Measurements from ENCODE around the gene COP1.

COP1 gene

DNA sequence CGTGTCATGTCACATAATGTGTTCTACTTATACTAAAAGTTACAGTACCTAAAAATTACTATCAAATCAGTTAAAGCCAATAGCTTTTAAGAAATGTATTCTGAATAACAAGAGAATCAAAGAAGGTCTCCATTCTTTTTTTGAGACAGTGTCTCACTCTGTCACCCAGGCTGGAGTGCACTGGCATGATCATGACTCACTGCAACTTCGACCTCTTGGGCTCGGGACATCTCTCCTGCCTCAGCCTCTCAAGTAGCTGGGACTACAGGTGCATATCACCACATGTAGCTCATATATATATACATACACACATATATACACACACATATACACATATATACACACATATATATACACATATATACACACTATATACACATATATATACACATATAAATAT is 20.1 kb downstream of the COP1 start:
- no peak overlapping the region for H3K4me3 ChIP-seq (ENCODE audit: low read depth, low read length)
- TF ChIP-seq, protein P1, sequence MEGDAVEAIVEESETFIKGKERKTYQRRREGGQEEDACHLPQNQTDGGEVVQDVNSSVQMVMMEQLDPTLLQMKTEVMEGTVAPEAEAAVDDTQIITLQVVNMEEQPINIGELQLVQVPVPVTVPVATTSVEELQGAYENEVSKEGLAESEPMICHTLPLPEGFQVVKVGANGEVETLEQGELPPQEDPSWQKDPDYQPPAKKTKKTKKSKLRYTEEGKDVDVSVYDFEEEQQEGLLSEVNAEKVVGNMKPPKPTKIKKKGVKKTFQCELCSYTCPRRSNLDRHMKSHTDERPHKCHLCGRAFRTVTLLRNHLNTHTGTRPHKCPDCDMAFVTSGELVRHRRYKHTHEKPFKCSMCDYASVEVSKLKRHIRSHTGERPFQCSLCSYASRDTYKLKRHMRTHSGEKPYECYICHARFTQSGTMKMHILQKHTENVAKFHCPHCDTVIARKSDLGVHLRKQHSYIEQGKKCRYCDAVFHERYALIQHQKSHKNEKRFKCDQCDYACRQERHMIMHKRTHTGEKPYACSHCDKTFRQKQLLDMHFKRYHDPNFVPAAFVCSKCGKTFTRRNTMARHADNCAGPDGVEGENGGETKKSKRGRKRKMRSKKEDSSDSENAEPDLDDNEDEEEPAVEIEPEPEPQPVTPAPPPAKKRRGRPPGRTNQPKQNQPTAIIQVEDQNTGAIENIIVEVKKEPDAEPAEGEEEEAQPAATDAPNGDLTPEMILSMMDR (IDR thresholded peaks at IDR 0.05; ENCODE audit: insufficient read depth, low read depth, low read length, missing control alignments), result no peak
- DNase-seq (ENCODE audit: low read depth), result no peak

DNA sequence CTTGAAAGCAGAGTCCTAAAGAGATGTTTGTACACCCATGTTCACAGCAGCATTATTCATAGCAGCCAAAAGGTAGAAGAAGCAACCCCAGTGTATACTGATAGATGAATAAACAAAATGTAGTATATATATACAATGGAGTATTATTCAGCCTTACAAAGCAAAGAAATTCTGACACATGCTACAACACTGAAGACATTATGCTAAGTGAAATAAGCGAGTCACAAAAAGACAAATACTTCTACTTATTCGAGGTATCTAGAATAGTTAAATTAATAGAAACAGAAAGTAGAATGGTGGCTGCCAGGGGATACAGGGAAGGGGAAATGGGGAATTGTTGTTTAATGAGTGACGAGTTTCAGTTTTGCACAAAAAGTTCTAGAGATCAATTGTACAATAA is 23.5 kb downstream of the COP1 start:
- H3K4me3 ChIP-seq (ENCODE audit: low read depth, low read length), result no peak overlapping the region
- TF ChIP-seq, protein P1 (IDR thresholded peaks at IDR 0.05; ENCODE audit: insufficient read depth, low read depth, low read length, missing control alignments), result no peak
- DNase-seq (ENCODE audit: low read depth), result peak; percentile 28

DNA sequence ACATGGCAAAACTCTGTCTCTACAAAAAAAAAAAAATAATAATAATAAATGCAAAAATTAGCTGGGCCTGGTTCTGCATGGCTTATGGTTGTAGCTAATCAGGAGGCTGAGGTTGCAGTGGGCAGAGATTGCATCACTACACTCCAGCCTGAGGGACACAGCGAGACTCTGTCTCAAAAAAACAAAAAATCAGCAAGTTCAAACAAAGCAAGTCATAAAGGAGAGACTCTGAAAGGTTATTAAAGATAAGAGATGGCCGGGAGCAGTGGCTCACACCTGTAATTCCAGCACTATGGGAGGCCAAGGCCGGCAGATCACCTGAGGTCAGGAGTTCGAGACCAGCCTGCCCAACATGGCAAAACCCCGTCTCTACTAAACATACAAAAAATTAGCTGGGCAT is 28.8 kb downstream of the COP1 start:
- TF ChIP-seq, protein P1 (IDR thresholded peaks at IDR 0.05; ENCODE audit: insufficient read depth, low read depth, low read length, missing control alignments), result no peak
- H3K4me3 ChIP-seq (ENCODE audit: low read depth, low read length), result no peak overlapping the region
- DNase-seq (ENCODE audit: low read depth), result no peak

DNA sequence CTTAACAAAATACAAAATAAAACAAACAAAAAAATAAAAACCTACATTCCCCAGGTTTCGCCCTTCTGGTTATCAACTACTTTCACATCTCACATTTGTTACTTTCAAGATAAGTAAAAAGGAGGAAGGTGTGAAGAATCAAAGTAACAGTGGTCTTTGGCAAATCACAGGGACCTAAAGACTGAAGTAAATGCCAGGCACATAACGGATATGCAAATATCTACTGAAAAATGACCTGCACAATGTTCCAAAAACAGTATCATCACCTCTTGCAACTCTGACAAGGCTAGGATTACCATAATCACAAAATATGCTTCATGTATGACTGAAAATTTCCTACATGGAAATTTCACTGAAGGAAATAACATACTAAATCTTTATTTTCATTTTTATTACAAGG is 29.3 kb downstream of the COP1 start:
- TF ChIP-seq, protein P1 (IDR thresholded peaks at IDR 0.05; ENCODE audit: insufficient read depth, low read depth, low read length, missing control alignments), result no peak
- peak; percentile 64 for DNase-seq (ENCODE audit: low read depth)
- H3K4me3 ChIP-seq (ENCODE audit: low read depth, low read length), result no peak overlapping the region

DNA sequence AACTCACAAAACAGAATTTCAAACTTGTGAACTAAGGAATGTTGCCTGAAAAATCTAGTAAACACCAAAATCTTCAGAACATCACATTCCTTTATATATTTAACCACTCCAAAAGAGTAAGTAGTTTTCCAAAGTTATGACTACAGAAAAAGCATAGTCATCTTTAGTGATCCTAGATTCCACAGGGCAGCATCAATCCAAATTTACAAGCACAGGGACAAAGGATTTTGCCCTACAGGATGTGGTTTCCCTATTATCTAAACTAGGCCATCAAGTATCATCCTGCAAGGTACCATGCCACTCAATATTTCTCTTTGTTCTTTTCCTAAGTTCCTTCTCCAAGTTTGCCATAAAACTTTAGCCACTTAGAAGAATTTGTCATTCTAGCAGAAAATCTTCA is 33.0 kb downstream of the COP1 start:
- TF ChIP-seq, protein P1 (IDR thresholded peaks at IDR 0.05; ENCODE audit: insufficient read depth, low read depth, low read length, missing control alignments), result no peak
- no peak for DNase-seq (ENCODE audit: low read depth)
- H3K4me3 ChIP-seq (ENCODE audit: low read depth, low read length), result no peak overlapping the region

DNA sequence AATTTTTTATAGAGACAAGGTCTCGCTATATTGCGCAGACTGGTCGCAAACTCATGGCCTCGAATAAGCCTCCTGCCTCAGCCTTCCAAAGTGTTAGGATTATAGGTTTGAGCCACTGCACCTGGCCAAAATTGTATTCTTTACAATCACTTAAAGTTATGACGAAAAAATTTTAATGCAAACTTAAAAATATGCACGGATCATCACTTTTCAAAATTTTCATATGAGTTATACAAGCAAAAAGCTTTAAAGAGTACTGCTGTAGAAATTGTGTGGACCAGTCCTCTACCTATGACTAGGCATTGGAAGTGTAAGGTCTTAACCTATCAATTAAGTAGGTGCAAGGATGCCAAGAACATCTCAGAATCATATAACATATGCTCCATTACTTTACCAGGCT is 34.9 kb downstream of the COP1 start:
- TF ChIP-seq, protein P1 (IDR thresholded peaks at IDR 0.05; ENCODE audit: insufficient read depth, low read depth, low read length, missing control alignments), result no peak
- no peak for DNase-seq (ENCODE audit: low read depth)
- H3K4me3 ChIP-seq (ENCODE audit: low read depth, low read length), result no peak overlapping the region

DNA sequence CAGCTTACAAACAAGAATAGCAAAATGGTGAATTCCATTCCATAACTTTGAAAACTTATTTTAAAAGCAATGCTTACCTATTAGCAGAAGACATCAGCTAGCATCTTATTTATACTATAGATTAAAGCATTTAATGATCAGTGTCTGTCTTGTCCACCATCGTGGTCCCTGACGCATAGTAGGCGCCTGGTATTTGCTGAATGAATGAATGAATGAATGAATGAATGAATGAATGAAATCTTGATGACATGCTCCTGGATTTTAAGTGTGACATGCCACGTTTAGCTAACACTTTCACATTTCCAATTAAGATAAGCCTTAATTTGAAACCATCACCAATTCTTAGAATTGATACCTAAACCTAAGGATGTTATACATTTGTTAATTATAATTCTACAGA is 39.9 kb downstream of the COP1 start:
- H3K4me3 ChIP-seq (ENCODE audit: low read depth, low read length), result no peak overlapping the region
- no peak for DNase-seq (ENCODE audit: low read depth)
- TF ChIP-seq, protein P1 (IDR thresholded peaks at IDR 0.05; ENCODE audit: insufficient read depth, low read depth, low read length, missing control alignments), result no peak
